CD1c-positive myeloid dendritic cell (primary cell): Measurements from ENCODE around the gene KCTD21.
A peak's percentile ranks its signal among the peaks of the same experiment; 100 is the strongest.

Experiments used
- DNase-seq: peaks from one replicate; pipeline ENCODE4 v3.0.0-alpha.2; 2016; ENCODE audit errors: extremely low spot score

The KCTD21 gene

GRCh38 chr11:78218707-78219492 lies 30.5 kb upstream of the KCTD21 start:
- DNase-seq: no peak

- DNase-seq: no peak
Observed at GRCh38 chr11:78217650-78218541, 29.5 kb upstream of the KCTD21 start.

- no peak for DNase-seq
Observed at GRCh38 chr11:78216571-78217287, 28.3 kb upstream of the KCTD21 start.

GRCh38 chr11:78216021-78216420 lies 27.6 kb upstream of the KCTD21 start:
- DNase-seq: no peak

GRCh38 chr11:78214331-78215194 lies 26.1 kb upstream of the KCTD21 start:
- no peak for DNase-seq

GRCh38 chr11:78213526-78214330 lies 25.3 kb upstream of the KCTD21 start:
- no peak for DNase-seq

- DNase-seq: no peak
Observed at GRCh38 chr11:78212586-78213371, 24.4 kb upstream of the KCTD21 start.

- no peak for DNase-seq
Observed at GRCh38 chr11:78211565-78211964, 23.1 kb upstream of the KCTD21 start.

GRCh38 chr11:78210000-78210608 lies 21.7 kb upstream of the KCTD21 start:
- DNase-seq: no peak

GRCh38 chr11:78209478-78209877 lies 21.1 kb upstream of the KCTD21 start:
- no peak for DNase-seq

GRCh38 chr11:78208257-78209165 lies 20.1 kb upstream of the KCTD21 start:
- DNase-seq: no peak

GRCh38 chr11:78207532-78208256 lies 19.3 kb upstream of the KCTD21 start:
- no peak for DNase-seq

GRCh38 chr11:78205691-78206090 lies 17.3 kb upstream of the KCTD21 start:
- DNase-seq: no peak

- DNase-seq: no peak
Observed at GRCh38 chr11:78205256-78205655, 16.8 kb upstream of the KCTD21 start.

GRCh38 chr11:78203184-78203583 lies 14.8 kb upstream of the KCTD21 start:
- DNase-seq: peak; percentile 44

- DNase-seq: peak; percentile 23
Observed at GRCh38 chr11:78202733-78203167, 14.3 kb upstream of the KCTD21 start.

GRCh38 chr11:78201096-78201818 lies 12.8 kb upstream of the KCTD21 start:
- no peak for DNase-seq
